Bronchial epithelial cell (primary cell): ENCODE measurements around the gene MED12L. TPM values are rescaled to one million over a fixed set of nuclear protein-coding genes. Genes with fewer than 3 reads are reported as not detected.
A peak's percentile ranks its signal among the peaks of the same experiment; 100 is the strongest.

Experiments
- DNase-seq: peaks from one replicate; pipeline ENCODE4 v3.0.0-alpha.2; 2010; ENCODE audit warnings: low read depth
- FAIRE-seq: peaks from 2 replicates; lab custom pipeline; 2011; peaks lifted over from hg19 to GRCh38; lab: Jason Lieb, UNC
- H3K27me3 ChIP-seq: 2 replicates; pipeline ENCODE4 v1.5.1; 2011; ENCODE audit warnings: low read length; ENCODE audit not compliant: control insufficient read depth, insufficient read depth
- H3K36me3 ChIP-seq: 2 replicates; pipeline ENCODE4 v1.5.1; 2011; ENCODE audit warnings: low read length; ENCODE audit not compliant: control insufficient read depth, insufficient read depth
- H3K4me3 ChIP-seq: 2 replicates; pipeline ENCODE4 v1.5.1; 2011; ENCODE audit warnings: mild to moderate bottlenecking, low read depth, low read length, control low read depth
- total RNA-seq: library from RNA; depleted of rRNA; stranded (reverse); fragments of >200 nt; gene quantifications from 2 replicates; pipeline ENCODE4 v1.2.1, GENCODE V29; 2014
- TF ChIP-seq, protein P1 (sequence below): IDR thresholded peaks from 2 replicates; pipeline ENCODE4 v1.5.1; 2011; ENCODE audit warnings: mild to moderate bottlenecking, moderate library complexity, low read length, control low read depth, inconsistent platforms; ENCODE audit not compliant: insufficient read depth, severe bottlenecking

Gene MED12L
- total RNA-seq, 1 donor from 2014 or later, result 0.26 TPM

DNA sequence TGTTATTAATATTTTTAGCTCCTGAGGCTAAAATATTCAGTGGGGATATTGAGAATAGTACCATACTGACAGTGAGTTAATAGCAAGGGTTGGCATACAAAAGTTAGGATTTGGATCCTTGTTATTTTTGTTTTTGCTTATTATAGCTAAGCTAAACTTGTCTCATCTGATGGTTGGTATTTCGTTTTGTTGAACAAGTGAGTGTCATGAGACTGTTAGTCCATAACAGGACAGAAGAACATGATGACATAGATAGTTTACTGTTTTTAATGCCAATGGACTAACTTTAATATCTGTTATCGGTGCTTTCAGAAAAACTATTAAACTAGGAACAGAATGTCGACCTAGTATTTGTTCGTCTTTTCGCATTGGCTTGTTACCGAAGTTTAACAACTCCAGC lies 69.1 kb downstream of the MED12L start:
- no peaks in the 10 kb centered on the region for H3K27me3 ChIP-seq
- H3K4me3 ChIP-seq, result no peak overlapping the region
- TF ChIP-seq, protein P1, sequence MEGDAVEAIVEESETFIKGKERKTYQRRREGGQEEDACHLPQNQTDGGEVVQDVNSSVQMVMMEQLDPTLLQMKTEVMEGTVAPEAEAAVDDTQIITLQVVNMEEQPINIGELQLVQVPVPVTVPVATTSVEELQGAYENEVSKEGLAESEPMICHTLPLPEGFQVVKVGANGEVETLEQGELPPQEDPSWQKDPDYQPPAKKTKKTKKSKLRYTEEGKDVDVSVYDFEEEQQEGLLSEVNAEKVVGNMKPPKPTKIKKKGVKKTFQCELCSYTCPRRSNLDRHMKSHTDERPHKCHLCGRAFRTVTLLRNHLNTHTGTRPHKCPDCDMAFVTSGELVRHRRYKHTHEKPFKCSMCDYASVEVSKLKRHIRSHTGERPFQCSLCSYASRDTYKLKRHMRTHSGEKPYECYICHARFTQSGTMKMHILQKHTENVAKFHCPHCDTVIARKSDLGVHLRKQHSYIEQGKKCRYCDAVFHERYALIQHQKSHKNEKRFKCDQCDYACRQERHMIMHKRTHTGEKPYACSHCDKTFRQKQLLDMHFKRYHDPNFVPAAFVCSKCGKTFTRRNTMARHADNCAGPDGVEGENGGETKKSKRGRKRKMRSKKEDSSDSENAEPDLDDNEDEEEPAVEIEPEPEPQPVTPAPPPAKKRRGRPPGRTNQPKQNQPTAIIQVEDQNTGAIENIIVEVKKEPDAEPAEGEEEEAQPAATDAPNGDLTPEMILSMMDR, result no peak
- no peak for FAIRE-seq
- DNase-seq, result no peak
- no peaks in the 10 kb centered on the region for H3K36me3 ChIP-seq

DNA sequence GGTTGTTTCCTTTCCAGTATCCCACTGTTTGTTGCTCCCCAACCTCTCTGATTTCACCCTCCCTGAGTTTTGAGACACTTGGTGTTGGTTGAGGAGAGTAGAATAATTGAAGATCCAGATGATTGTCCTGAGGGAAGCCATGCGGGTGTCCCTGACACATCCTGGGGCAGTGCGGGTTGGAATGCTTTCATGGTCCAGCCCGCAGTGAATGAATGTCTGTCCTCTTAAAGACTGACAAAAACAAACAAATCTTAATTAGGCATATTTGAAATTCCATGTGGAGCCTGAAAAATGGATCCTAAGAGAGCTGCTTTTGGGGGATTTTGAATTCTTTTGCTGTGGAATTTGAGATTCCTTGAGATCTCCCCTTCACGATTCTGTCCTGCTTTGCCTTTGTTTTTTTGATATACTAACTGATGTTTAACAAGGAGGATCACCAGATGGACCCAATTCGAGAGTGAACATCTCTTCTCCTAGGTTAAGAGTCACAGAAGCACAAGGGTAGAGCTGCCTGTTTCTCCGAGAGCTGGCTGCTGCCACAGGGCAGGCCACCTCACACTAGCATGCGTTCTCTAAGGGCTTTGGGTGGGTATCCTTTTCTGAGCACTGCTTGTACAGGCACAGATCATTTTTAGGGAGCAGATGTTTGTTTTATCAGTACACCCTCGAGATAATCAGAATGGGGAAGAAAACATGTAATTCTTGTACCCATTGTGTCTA lies 70.1 kb downstream of the MED12L start:
- no peaks in the 10 kb centered on the region for H3K36me3 ChIP-seq
- DNase-seq, result no peak
- TF ChIP-seq, protein P1, result no peak
- H3K4me3 ChIP-seq, result no peak overlapping the region
- no peaks in the 10 kb centered on the region for H3K27me3 ChIP-seq
- FAIRE-seq, result no peak

DNA sequence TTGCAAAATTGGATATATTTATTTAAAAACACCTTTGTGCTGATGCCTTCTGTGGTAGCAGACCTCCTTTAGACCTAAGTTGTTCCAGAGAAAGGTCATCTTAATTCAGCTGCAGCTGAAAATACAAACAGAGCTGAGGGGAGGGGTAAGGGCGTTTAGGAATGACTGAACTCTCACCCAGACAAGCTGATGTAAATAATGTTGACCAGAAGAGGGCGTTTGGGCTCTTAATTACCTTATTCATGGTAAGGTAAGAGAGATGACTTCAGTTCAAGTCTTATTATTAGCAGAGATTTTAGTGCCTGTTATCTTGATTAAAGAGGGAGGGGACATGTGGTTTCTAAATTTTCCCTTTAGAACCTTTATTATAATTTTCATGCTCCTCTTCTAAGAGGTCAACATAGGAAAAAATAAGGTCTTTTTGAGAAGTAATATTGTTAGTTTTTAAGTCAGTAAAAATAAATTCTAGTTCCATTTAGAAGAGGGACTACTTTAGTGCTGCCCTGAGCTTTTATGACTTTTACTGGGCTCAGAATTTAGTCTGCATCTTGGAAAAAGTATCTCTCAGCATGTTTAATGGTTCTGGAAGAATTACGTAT lies 71.3 kb downstream of the MED12L start:
- TF ChIP-seq, protein P1, result peak; percentile 63
- FAIRE-seq, result no peak
- no peak overlapping the region for H3K4me3 ChIP-seq

DNA sequence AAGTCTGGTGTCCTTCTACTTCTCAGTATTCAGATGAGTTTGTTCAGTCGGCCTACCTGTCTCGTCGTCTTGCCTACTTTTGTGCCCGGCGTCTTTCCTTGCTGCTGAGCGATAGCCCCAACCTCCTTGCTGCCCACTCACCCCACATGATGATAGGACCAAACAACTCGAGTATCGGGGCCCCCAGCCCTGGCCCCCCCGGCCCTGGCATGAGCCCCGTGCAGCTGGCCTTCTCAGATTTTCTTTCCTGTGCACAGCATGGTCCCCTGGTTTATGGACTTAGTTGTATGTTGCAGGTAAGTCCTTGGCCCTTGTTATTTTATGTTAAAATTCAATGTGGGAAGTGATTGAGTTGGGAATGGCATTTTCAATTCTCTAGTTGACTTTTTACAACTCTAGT lies 74.3 kb downstream of the MED12L start:
- no peak for FAIRE-seq
- Histone ChIP-seq H3K36me3 (no peaks in the 10 kb centered on the region), H3K27me3 (no peaks in the 10 kb centered on the region), H3K4me3 (no peak overlapping the region)
- DNase-seq, result no peak
- TF ChIP-seq, protein P1, result no peak

More for the DNA sequence above, 71.3 kb downstream of the MED12L start:
- no peaks in the 10 kb centered on the region for H3K36me3 ChIP-seq
- peak; percentile 76 for DNase-seq
- H3K27me3 ChIP-seq, result no peaks in the 10 kb centered on the region

DNA sequence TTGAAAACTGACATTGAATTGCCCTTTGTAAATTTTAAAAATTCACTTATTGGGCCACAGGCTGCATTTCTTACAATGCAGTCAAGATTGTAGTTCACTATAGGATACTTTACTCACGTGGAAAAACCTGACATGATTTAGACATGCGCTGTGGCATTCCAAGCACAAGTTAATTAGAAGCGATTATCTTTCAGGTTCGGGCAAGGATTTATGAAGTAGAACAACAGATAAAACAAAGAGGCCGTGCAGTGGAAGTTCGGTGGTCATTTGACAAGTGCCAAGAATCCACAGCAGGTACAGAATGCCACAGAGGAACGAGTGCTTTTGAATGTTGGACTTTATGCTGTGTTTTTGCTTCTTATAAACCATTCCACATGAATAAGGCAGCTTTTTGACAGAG lies 79.8 kb downstream of the MED12L start:
- H3K36me3 ChIP-seq, result no peaks in the 10 kb centered on the region
- TF ChIP-seq, protein P1, result no peak
- H3K27me3 ChIP-seq, result no peaks in the 10 kb centered on the region
- DNase-seq, result no peak
- no peak for FAIRE-seq
- H3K4me3 ChIP-seq, result no peak overlapping the region
